ENCODE measurements around the gene XIST.

DNA sequence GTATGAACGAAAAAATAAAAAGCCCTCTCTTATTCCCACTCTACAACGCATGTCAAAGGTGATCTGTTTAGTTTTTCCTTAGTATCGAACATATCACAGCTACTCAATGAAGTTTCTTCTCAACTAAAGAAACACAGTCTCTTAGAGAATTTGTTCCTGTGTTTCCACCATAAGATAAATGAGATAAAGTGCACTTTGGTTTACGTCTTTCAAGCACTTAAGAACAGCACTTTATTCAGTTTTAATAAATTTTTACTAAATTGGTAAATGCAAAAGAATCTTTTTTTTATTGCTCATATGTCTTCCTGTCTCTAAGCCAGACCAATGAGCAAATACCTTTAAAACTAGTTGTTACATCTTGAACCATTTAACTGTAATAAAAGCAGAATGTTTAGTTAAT lies 29.7 kb downstream of the XIST start:
- TF ChIP-seq, protein P1, sequence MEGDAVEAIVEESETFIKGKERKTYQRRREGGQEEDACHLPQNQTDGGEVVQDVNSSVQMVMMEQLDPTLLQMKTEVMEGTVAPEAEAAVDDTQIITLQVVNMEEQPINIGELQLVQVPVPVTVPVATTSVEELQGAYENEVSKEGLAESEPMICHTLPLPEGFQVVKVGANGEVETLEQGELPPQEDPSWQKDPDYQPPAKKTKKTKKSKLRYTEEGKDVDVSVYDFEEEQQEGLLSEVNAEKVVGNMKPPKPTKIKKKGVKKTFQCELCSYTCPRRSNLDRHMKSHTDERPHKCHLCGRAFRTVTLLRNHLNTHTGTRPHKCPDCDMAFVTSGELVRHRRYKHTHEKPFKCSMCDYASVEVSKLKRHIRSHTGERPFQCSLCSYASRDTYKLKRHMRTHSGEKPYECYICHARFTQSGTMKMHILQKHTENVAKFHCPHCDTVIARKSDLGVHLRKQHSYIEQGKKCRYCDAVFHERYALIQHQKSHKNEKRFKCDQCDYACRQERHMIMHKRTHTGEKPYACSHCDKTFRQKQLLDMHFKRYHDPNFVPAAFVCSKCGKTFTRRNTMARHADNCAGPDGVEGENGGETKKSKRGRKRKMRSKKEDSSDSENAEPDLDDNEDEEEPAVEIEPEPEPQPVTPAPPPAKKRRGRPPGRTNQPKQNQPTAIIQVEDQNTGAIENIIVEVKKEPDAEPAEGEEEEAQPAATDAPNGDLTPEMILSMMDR (IDR thresholded peaks at IDR 0.05; ENCODE audit: low read depth, low read length) = no peak
- no peak for TF ChIP-seq EZH2phosphoT487 (IDR thresholded peaks at IDR 0.05; ENCODE audit: low read depth)

Measured in OCI-LY3 (cell line).